GM06990 (cell line): Measurements from ENCODE around the gene CELSR2.

Experiments
- DNase-seq: peaks from one replicate; pipeline ENCODE4 v3.0.0-alpha.2; 2011; ENCODE audit not compliant: insufficient read length; ENCODE audit errors: extremely low read depth
- H3K27me3 ChIP-seq: replicated peaks from 2 replicates; pipeline ENCODE4 v1.6.0; 2011; ENCODE audit warnings: low read length; ENCODE audit not compliant: control insufficient read depth, insufficient read depth
- H3K36me3 ChIP-seq: 2 replicates; pipeline ENCODE4 v1.5.1; 2011; ENCODE audit warnings: low read length; ENCODE audit not compliant: control insufficient read depth, insufficient read depth
- H3K4me3 ChIP-seq: replicated peaks from 2 replicates; pipeline ENCODE4 v1.5.1; 2011; ENCODE audit warnings: low read depth, mild to moderate bottlenecking, control low read depth, low read length
- CTCF ChIP-seq: IDR thresholded peaks from 2 replicates; pipeline ENCODE4 v1.5.1; 2011; ENCODE audit warnings: low read length, control low read depth, mild to moderate bottlenecking, inconsistent platforms; ENCODE audit not compliant: insufficient read depth, poor library complexity, severe bottlenecking

Gene CELSR2

GRCh38 chr1:109273570-109274288, 24.4 kb downstream of the CELSR2 start:
- Histone ChIP-seq H3K4me3 (no peak overlapping the region), H3K36me3 (no peaks in the 10 kb centered on the region), H3K27me3 (no peaks in the 10 kb centered on the region)
- TF ChIP-seq CTCF = no peak
- DNase-seq = no peak

- TF ChIP-seq CTCF = no peak
- Histone ChIP-seq H3K36me3 (no peaks in the 10 kb centered on the region), H3K4me3 (no peak overlapping the region), H3K27me3 (no peaks in the 10 kb centered on the region)
- DNase-seq = no peak
Measured at GRCh38 chr1:109274533-109275476, 25.5 kb downstream of the CELSR2 start.

GRCh38 chr1:109275706-109276345, 26.5 kb downstream of the CELSR2 start:
- DNase-seq = no peak
- no peak for TF ChIP-seq CTCF
- no peak overlapping the region for H3K4me3 ChIP-seq
- no peaks in the 10 kb centered on the region for H3K27me3 ChIP-seq
- no peaks in the 10 kb centered on the region for H3K36me3 ChIP-seq

GRCh38 chr1:109277434-109278204, 28.3 kb downstream of the CELSR2 start:
- H3K36me3 ChIP-seq = no peaks in the 10 kb centered on the region
- H3K4me3 ChIP-seq = no peak overlapping the region
- H3K27me3 ChIP-seq = no peaks in the 10 kb centered on the region
- TF ChIP-seq CTCF = peak; percentile 96
- DNase-seq = peak; percentile 61

- DNase-seq = no peak
- no peak overlapping the region for H3K4me3 ChIP-seq
- TF ChIP-seq CTCF = no peak
Measured at GRCh38 chr1:109279615-109280278, 30.4 kb downstream of the CELSR2 start.

More at GRCh38 chr1:109279615-109280278, 30.4 kb downstream of the CELSR2 start:
- Histone ChIP-seq H3K27me3 (no peaks in the 10 kb centered on the region), H3K36me3 (no peaks in the 10 kb centered on the region)
